GM06990 (cell line): ENCODE measurements around the gene HSPB1.

ENCODE experiments used
- DNase-seq: peaks from one replicate; pipeline ENCODE4 v3.0.0-alpha.2; 2011; ENCODE audit not compliant: insufficient read length; ENCODE audit errors: extremely low read depth
- H3K27me3 ChIP-seq: replicated peaks from 2 replicates; pipeline ENCODE4 v1.6.0; 2011; ENCODE audit warnings: low read length; ENCODE audit not compliant: control insufficient read depth, insufficient read depth
- H3K36me3 ChIP-seq: 2 replicates; pipeline ENCODE4 v1.5.1; 2011; ENCODE audit warnings: low read length; ENCODE audit not compliant: control insufficient read depth, insufficient read depth
- H3K4me3 ChIP-seq: replicated peaks from 2 replicates; pipeline ENCODE4 v1.5.1; 2011; ENCODE audit warnings: low read depth, mild to moderate bottlenecking, control low read depth, low read length
- CTCF ChIP-seq: IDR thresholded peaks from 2 replicates; pipeline ENCODE4 v1.5.1; 2011; ENCODE audit warnings: low read length, control low read depth, mild to moderate bottlenecking, inconsistent platforms; ENCODE audit not compliant: insufficient read depth, poor library complexity, severe bottlenecking

The HSPB1 gene

GRCh38 chr7:76273503-76273902, 29.0 kb upstream of the HSPB1 start:
- TF ChIP-seq CTCF = no peak
- DNase-seq = no peak
- Histone ChIP-seq H3K4me3 (no peak overlapping the region), H3K27me3 (no peaks in the 10 kb centered on the region), H3K36me3 (no peaks in the 10 kb centered on the region)

- Histone ChIP-seq H3K36me3 (no peaks in the 10 kb centered on the region), H3K27me3 (peaks cover 1% of the 10 kb centered on the region; the same call in 1 of the 2 replicates), H3K4me3 (no peak overlapping the region)
- no peak for DNase-seq
- TF ChIP-seq CTCF = no peak
Measured at GRCh38 chr7:76278540-76278939, 23.9 kb upstream of the HSPB1 start.

GRCh38 chr7:76280408-76280807, 22.1 kb upstream of the HSPB1 start:
- H3K36me3 ChIP-seq = no peaks in the 10 kb centered on the region
- DNase-seq = no peak
- H3K27me3 ChIP-seq = peaks cover 1% of the 10 kb centered on the region; the same call in 1 of the 2 replicates
- no peak overlapping the region for H3K4me3 ChIP-seq
- no peak for TF ChIP-seq CTCF

- DNase-seq = no peak
- Histone ChIP-seq H3K4me3 (no peak overlapping the region), H3K27me3 (peaks cover 1% of the 10 kb centered on the region; the same call in 1 of the 2 replicates), H3K36me3 (no peaks in the 10 kb centered on the region)
- TF ChIP-seq CTCF = no peak
Measured at GRCh38 chr7:76281006-76281705, 21.3 kb upstream of the HSPB1 start.

GRCh38 chr7:76281706-76282343, 20.6 kb upstream of the HSPB1 start:
- no peak overlapping the region for H3K4me3 ChIP-seq
- DNase-seq = no peak

More at GRCh38 chr7:76281706-76282343, 20.6 kb upstream of the HSPB1 start:
- no peaks in the 10 kb centered on the region for H3K36me3 ChIP-seq
- peaks cover 1% of the 10 kb centered on the region; the same call in 1 of the 2 replicates for H3K27me3 ChIP-seq
- TF ChIP-seq CTCF = no peak
